H9 (cell line): Measurements from ENCODE around the gene AMMECR1L. TPM values are rescaled to one million over a fixed set of nuclear protein-coding genes. Genes with fewer than 3 reads are reported as not detected.

Experiments used
- DNase-seq: peaks from one replicate; pipeline ENCODE4 v3.0.0-alpha.2; 2017
- H2AFZ ChIP-seq: one replicate; pipeline ENCODE4 v1.6.1; 2013; ENCODE audit warnings: mild to moderate bottlenecking, low read length, control low read depth, moderate library complexity
- H2AK5ac ChIP-seq: 2 replicates; pipeline ENCODE4 v1.6.1; 2013; ENCODE audit warnings: low read length, control low read depth, mixed read lengths; ENCODE audit not compliant: insufficient read length
- H2BK120ac ChIP-seq: one replicate; pipeline ENCODE4 v1.6.1; 2013; ENCODE audit warnings: low read depth, mild to moderate bottlenecking, low read length, control low read depth, inconsistent platforms; ENCODE audit not compliant: poor library complexity, severe bottlenecking
- H2BK12ac ChIP-seq: 2 replicates; pipeline ENCODE4 v1.6.1; 2013; ENCODE audit warnings: low read length, control low read depth, mixed read lengths, low read depth; ENCODE audit not compliant: insufficient read length
- H2BK15ac ChIP-seq: 2 replicates; pipeline ENCODE4 v1.6.1; 2013; ENCODE audit warnings: low read depth, low read length, control low read depth
- H2BK20ac ChIP-seq: one replicate; pipeline ENCODE4 v1.6.1; 2013; ENCODE audit warnings: low read depth, mild to moderate bottlenecking, low read length, control low read depth, inconsistent platforms; ENCODE audit not compliant: poor library complexity, severe bottlenecking
- H2BK5ac ChIP-seq: 2 replicates; pipeline ENCODE4 v1.6.1; 2013; ENCODE audit warnings: low read length, control low read depth, mixed read lengths; ENCODE audit not compliant: insufficient read length
- H3K14ac ChIP-seq: 2 replicates; pipeline ENCODE4 v1.6.1; 2013; ENCODE audit warnings: low read length, control low read depth; ENCODE audit not compliant: insufficient read depth
- H3K18ac ChIP-seq: 2 replicates; pipeline ENCODE4 v1.6.1; 2013; ENCODE audit warnings: low read depth, mild to moderate bottlenecking, mixed read lengths, low read length, control low read depth; ENCODE audit not compliant: insufficient read length
- H3K23ac ChIP-seq: 2 replicates; pipeline ENCODE4 v1.6.1; 2013; ENCODE audit warnings: low read length, control low read depth, mixed read lengths, low read depth; ENCODE audit not compliant: insufficient read length
- H3K23me2 ChIP-seq: 2 replicates; pipeline ENCODE4 v1.6.1; 2013; ENCODE audit warnings: low read depth, mild to moderate bottlenecking, mixed read lengths, low read length, control low read depth; ENCODE audit not compliant: insufficient read length, poor library complexity, severe bottlenecking
- H3K27ac ChIP-seq: 2 replicates; pipeline ENCODE4 v1.5.1; 2013; ENCODE audit warnings: low read length, control low read depth, mixed read lengths, low read depth; ENCODE audit not compliant: insufficient read length
- H3K27me3 ChIP-seq: 2 replicates; pipeline ENCODE4 v1.6.1; 2013; ENCODE audit warnings: low read length, control low read depth, inconsistent platforms; ENCODE audit not compliant: insufficient read depth
- H3K4ac ChIP-seq: 2 replicates; pipeline ENCODE4 v1.6.1; 2013; ENCODE audit warnings: low read depth, mild to moderate bottlenecking, control low read depth, inconsistent platforms, low read length, moderate library complexity
- H3K4me1 ChIP-seq: 2 replicates; pipeline ENCODE4 v1.6.1; 2013; ENCODE audit warnings: low read length, control low read depth, inconsistent platforms; ENCODE audit not compliant: insufficient read depth
- H3K4me2 ChIP-seq: 2 replicates; pipeline ENCODE4 v1.6.1; 2013; ENCODE audit warnings: low read length, control low read depth, mixed read lengths; ENCODE audit not compliant: insufficient read length, insufficient read depth
- H3K56ac ChIP-seq: 2 replicates; pipeline ENCODE4 v1.6.1; 2013; ENCODE audit warnings: low read depth, mild to moderate bottlenecking, mixed read lengths, low read length, control low read depth; ENCODE audit not compliant: insufficient read length
- H3K79me1 ChIP-seq: 2 replicates; pipeline ENCODE4 v1.6.1; 2013; ENCODE audit warnings: low read depth, mild to moderate bottlenecking, moderate library complexity, low read length, control low read depth, inconsistent platforms; ENCODE audit not compliant: insufficient read depth, poor library complexity, severe bottlenecking
- H3K79me2 ChIP-seq: 2 replicates; pipeline ENCODE4 v1.6.1; 2013; ENCODE audit warnings: low read length, control low read depth, inconsistent platforms; ENCODE audit not compliant: insufficient read depth
- H3K9ac ChIP-seq: 2 replicates; pipeline ENCODE4 v1.6.1; 2013; ENCODE audit warnings: low read length, control low read depth, mixed read lengths; ENCODE audit not compliant: insufficient read length; ENCODE audit errors: extremely low read depth
- H3K9me3 ChIP-seq: one replicate; pipeline ENCODE4 v1.6.1; 2013; ENCODE audit warnings: low read depth, low read length, inconsistent platforms; ENCODE audit not compliant: control insufficient read depth
- H3T11ph ChIP-seq: one replicate; pipeline ENCODE4 v1.6.1; 2013; ENCODE audit warnings: mild to moderate bottlenecking, low read length, control low read depth, inconsistent platforms
- H4K20me1 ChIP-seq: one replicate; pipeline ENCODE4 v1.6.1; 2013; ENCODE audit not compliant: control insufficient read depth, insufficient read length, insufficient read depth
- H4K5ac ChIP-seq: 2 replicates; pipeline ENCODE4 v1.6.1; 2013; ENCODE audit warnings: low read depth, mild to moderate bottlenecking, mixed read lengths, low read length, control low read depth; ENCODE audit not compliant: insufficient read length
- H4K8ac ChIP-seq: replicated peaks from 2 replicates; pipeline ENCODE4 v1.6.1; 2013; ENCODE audit warnings: low read length, control low read depth, mixed read lengths, low read depth; ENCODE audit not compliant: insufficient read length
- H4K91ac ChIP-seq: 2 replicates; pipeline ENCODE4 v1.6.1; 2013; ENCODE audit warnings: low read depth, mild to moderate bottlenecking, moderate library complexity, mixed read lengths, low read length, control low read depth; ENCODE audit not compliant: insufficient read length
- H3K27ac Mint-ChIP-seq, 3 experiments: 2 replicates in 2 of 3; 3 replicates in 1 of 3; pipeline ENCODE4 v1.8.0; 2020 to 2021; ENCODE audit warnings: mixed read lengths in 3 of 3, mild to moderate bottlenecking in 1 of 3, moderate library complexity in 1 of 3
- H3K27me3 Mint-ChIP-seq: 2 replicates; pipeline ENCODE4 v1.8.0; 2021; ENCODE audit warnings: low read depth, mild to moderate bottlenecking, moderate library complexity, mixed read lengths
- H3K36me3 Mint-ChIP-seq, 3 experiments: 2 replicates in 2 of 3; 3 replicates in 1 of 3; pipeline ENCODE4 v1.8.0; 2020 to 2021; ENCODE audit warnings: low read depth in 3 of 3, mixed read lengths in 3 of 3; ENCODE audit not compliant: insufficient read depth in 1 of 3
- H3K4me1 Mint-ChIP-seq, 2 experiments: 2 replicates each; pipeline ENCODE4 v1.8.0; 2020; ENCODE audit warnings: mixed read lengths in 2 of 2
- H3K4me3 Mint-ChIP-seq, 2 experiments: 2 replicates in 1 of 2; 3 replicates in 1 of 2; pipeline ENCODE4 v1.8.0; 2020 to 2021; ENCODE audit warnings: mild to moderate bottlenecking in 2 of 2, mixed read lengths in 2 of 2, moderate library complexity in 1 of 2
- H3K9me3 Mint-ChIP-seq, 2 experiments: 2 replicates in 1 of 2; 3 replicates in 1 of 2; pipeline ENCODE4 v1.8.0; 2020; ENCODE audit warnings: mild to moderate bottlenecking in 2 of 2, mixed read lengths in 2 of 2, moderate library complexity in 1 of 2
- CTCF ChIP-seq: fragments of 200-600 bp; sonication (generic); conservative IDR thresholded peaks from 3 replicates; pipeline ENCODE4 v1.8.0; 2021; ENCODE audit warnings: antibody characterized with exemption, mild to moderate bottlenecking
- WGBS: extraction: QIAGEN DNeasy Blood & Tissue Kit; methylation state at CpG from one replicate; pipeline ENCODE4 v1.1.7; 2013; ENCODE audit warnings: missing lambda C conversion rate, low lambda C conversion rate, mixed read lengths; ENCODE audit not compliant: insufficient read length; ENCODE audit errors: extremely low coverage; 5-methylcytosine and 5-hydroxymethylcytosine counted together
- total RNA-seq: library from RNA; stranded (reverse); gene quantifications from 2 replicates; pipeline ENCODE4 v1.2.1, GENCODE V29; 2021

Gene AMMECR1L
- total RNA-seq, 1 experiment from 2014 or later: 20.0 TPM

- H3K36me3 Mint-ChIP-seq: peaks cover 15 to 45% (median 32%) of the 10 kb centered on the region in 3 experiments; a peak in 6 of 7 replicates
- no peak for DNase-seq
- TF ChIP-seq CTCF: no peak
Observed at GRCh38 chr2:127877626-127878025, 8.1 kb downstream of the AMMECR1L start.

More at GRCh38 chr2:127877626-127878025, 8.1 kb downstream of the AMMECR1L start:
- Histone ChIP-seq H3K4ac (no peak overlapping the region), H4K8ac (no peak overlapping the region), H3K4me2 (no peak overlapping the region), H3K4me1 (no peaks in the 10 kb centered on the region), H2BK12ac (no peak overlapping the region), H2AFZ (no peak overlapping the region), H2BK15ac (no peak overlapping the region), H2BK5ac (no peak overlapping the region), H3K14ac (no peak overlapping the region), H3K27ac (no peak overlapping the region), H4K91ac (no peak overlapping the region), H3K56ac (no peak overlapping the region), H3K79me2 (peaks cover 10% of the 10 kb centered on the region; the same call in 1 of the 2 replicates), H2AK5ac (no peak overlapping the region), H3K27me3 (no peaks in the 10 kb centered on the region), H3K9me3 (no peaks in the 10 kb centered on the region), H3K23me2 (no peaks in the 10 kb centered on the region), H2BK20ac (no peak overlapping the region), H3K18ac (no peak overlapping the region), H3T11ph (no peak overlapping the region), H3K79me1 (peaks cover 14% of the 10 kb centered on the region), H4K5ac (no peak overlapping the region), H3K9ac (no peak overlapping the region), H2BK120ac (no peak overlapping the region), H4K20me1 (no peaks in the 10 kb centered on the region), H3K23ac (no peak overlapping the region)
- no peaks in the 10 kb centered on the region for H3K9me3 Mint-ChIP-seq
- no CpG with 5 or more reads among the region's 3 CpGs for WGBS
- H3K27me3 Mint-ChIP-seq: no peaks in the 10 kb centered on the region
- H3K27ac Mint-ChIP-seq: no peak overlapping the region
- H3K4me1 Mint-ChIP-seq: peaks cover 14 to 20% of the 10 kb centered on the region in 2 experiments
- no peak overlapping the region for H3K4me3 Mint-ChIP-seq
